SK-N-SH (cell line): ENCODE measurements around the gene RCHY1. TPM values are rescaled to one million over a fixed set of nuclear protein-coding genes. Genes with fewer than 3 reads are reported as not detected.

ENCODE experiments used
- CTCF ChIA-PET: fragments of 300-600, 350-600 bp; formaldehyde crosslinking; extraction: SDS; loops from one replicate; lab custom pipeline; 2021; lab: Yijun Ruan, JAX
- POLR2A ChIA-PET: fragments of 350-600 bp; sonication (Branson Sonifier 250); formaldehyde crosslinking; extraction: SDS; loops from one replicate; lab custom pipeline; 2020; ENCODE audit warnings: antibody characterized with exemption, inconsistent platforms; lab: Yijun Ruan, JAX
- DNase-seq: peaks from one replicate; pipeline ENCODE4 v3.0.0; 2012
- H2AFZ ChIP-seq: fragments of 200-600 bp; sonication (generic); 2 replicates; pipeline ENCODE4 v1.8.1; 2016; ENCODE audit warnings: antibody characterized with exemption, mild to moderate bottlenecking, low read depth
- H3F3A ChIP-seq: fragments of 200-600 bp; sonication (generic); replicated peaks from 2 replicates; pipeline ENCODE3; 2016; ENCODE audit warnings: antibody characterized with exemption, mild to moderate bottlenecking; ENCODE audit not compliant: insufficient read depth
- H3K27ac ChIP-seq, 2 experiments: fragments of 200-500 bp in 1 of 2; fragments of 200-600 bp in 1 of 2; sonication (Bioruptor generic) in 1 of 2; sonication (generic), shearing (Covaris generic) in 1 of 2; 2 replicates each; pipeline versions ENCODE4 v1.5.1 to v1.6.1; 2014 to 2016; ENCODE audit warnings: low read depth in 2 of 2, inconsistent platforms in 1 of 2, low read length in 1 of 2, mild to moderate bottlenecking in 1 of 2, mixed read lengths in 1 of 2
- H3K27me3 ChIP-seq: fragments of 200-600 bp; sonication (generic), shearing (Covaris generic); 2 replicates; pipeline ENCODE4 v1.6.1; 2016; ENCODE audit warnings: mixed run types; ENCODE audit not compliant: insufficient read depth
- H3K36me3 ChIP-seq, 2 experiments: fragments of 200-500 bp in 1 of 2; fragments of 200-600 bp in 1 of 2; sonication (Bioruptor generic) in 1 of 2; sonication (generic) in 1 of 2; replicated peaks in 1 of 2; 2 replicates each; pipeline versions ENCODE3 to v1.5.1; 2014 to 2016; ENCODE audit warnings: low read length in 1 of 2, mild to moderate bottlenecking in 1 of 2; ENCODE audit not compliant: insufficient read depth in 2 of 2, control insufficient read depth in 1 of 2
- H3K4me1 ChIP-seq, 2 experiments: fragments of 200-500 bp in 1 of 2; fragments of 200-600 bp in 1 of 2; sonication (Bioruptor generic) in 1 of 2; sonication (generic), shearing (Covaris generic) in 1 of 2; 2 replicates each; pipeline versions ENCODE4 v1.5.1 to v1.6.1; 2014 to 2016; ENCODE audit warnings: low read depth in 1 of 2, low read length in 1 of 2, mixed run types in 1 of 2; ENCODE audit not compliant: insufficient read depth in 2 of 2, control insufficient read depth in 1 of 2
- H3K4me2 ChIP-seq: fragments of 200-600 bp; sonication (generic), shearing (Covaris generic); 2 replicates; pipeline ENCODE4 v1.6.1; 2017; ENCODE audit warnings: mixed run types
- H3K4me3 ChIP-seq, 2 experiments: fragments of 200-500 bp in 1 of 2; fragments of 200-600 bp in 1 of 2; sonication (Bioruptor generic) in 1 of 2; sonication (generic), shearing (Covaris generic) in 1 of 2; 2 replicates each; pipeline versions ENCODE4 v1.5.1 to v1.8.1; 2014 to 2016; ENCODE audit warnings: low read depth in 2 of 2, inconsistent platforms in 1 of 2, low read length in 1 of 2, mild to moderate bottlenecking in 1 of 2, mixed read lengths in 1 of 2, moderate library complexity in 1 of 2
- H3K79me2 ChIP-seq: fragments of 200-600 bp; sonication (generic); 2 replicates; pipeline ENCODE4 v1.8.1; 2017; ENCODE audit warnings: mild to moderate bottlenecking; ENCODE audit not compliant: insufficient read depth
- H3K9ac ChIP-seq: fragments of 200-600 bp; sonication (generic); 2 replicates; pipeline ENCODE4 v1.6.1; 2017; ENCODE audit warnings: mixed run types
- H3K9me2 ChIP-seq: fragments of 200-600 bp; sonication (generic); 2 replicates; pipeline ENCODE4 v1.6.1; 2017; ENCODE audit warnings: mixed run types
- H3K9me3 ChIP-seq: fragments of 200-600 bp; sonication (generic); 2 replicates; pipeline ENCODE4 v1.6.1; 2017; ENCODE audit warnings: mixed run types, mild to moderate bottlenecking, moderate library complexity
- H4K20me1 ChIP-seq: fragments of 200-600 bp; sonication (generic); 2 replicates; pipeline ENCODE4 v1.6.1; 2017; ENCODE audit warnings: mild to moderate bottlenecking, mixed run types; ENCODE audit not compliant: insufficient read depth
- MXI1 ChIP-seq: IDR thresholded peaks from 2 replicates; pipeline ENCODE4 v1.6.1; 2012; ENCODE audit warnings: mild to moderate bottlenecking, low read depth, low read length, improper control_type of control experiment
- POLR2AphosphoS5 ChIP-seq: IDR thresholded peaks from 2 replicates; pipeline ENCODE4 v1.6.1; 2012; ENCODE audit warnings: low read depth, low read length
- RAD21 ChIP-seq: IDR thresholded peaks from 2 replicates; pipeline ENCODE4 v1.6.1; 2012; ENCODE audit warnings: mild to moderate bottlenecking, low read length
- RXRA ChIP-seq: IDR thresholded peaks from 2 replicates; pipeline ENCODE4 v1.4.0; 2012; ENCODE audit warnings: low read depth, mild to moderate bottlenecking, borderline replicate concordance
- SIN3A ChIP-seq: IDR thresholded peaks from 2 replicates; pipeline ENCODE4 v1.6.1; 2012; ENCODE audit warnings: low read depth, mild to moderate bottlenecking, low read length, moderate library complexity, borderline replicate concordance
- TAF1 ChIP-seq: IDR thresholded peaks from 2 replicates; pipeline ENCODE4 v1.6.1; 2012; ENCODE audit warnings: low read depth, mild to moderate bottlenecking, low read length, moderate library complexity, borderline replicate concordance
- TCF12 ChIP-seq: IDR thresholded peaks from 2 replicates; pipeline ENCODE4 v1.4.0; 2012
- TEAD4 ChIP-seq: IDR thresholded peaks from 2 replicates; pipeline ENCODE4 v1.4.0; 2012; ENCODE audit warnings: mild to moderate bottlenecking, borderline replicate concordance; ENCODE audit not compliant: insufficient read depth
- USF1 ChIP-seq: IDR thresholded peaks from 2 replicates; pipeline ENCODE4 v1.4.0; 2012; ENCODE audit warnings: low read depth, borderline replicate concordance
- USF2 ChIP-seq: fragments of 150-350 bp; IDR thresholded peaks from 2 replicates; pipeline ENCODE4 v1.6.1; 2017; ENCODE audit warnings: antibody characterized with exemption, low read length, low read depth, borderline replicate concordance
- WGBS: methylation state at CpG from one replicate; pipeline ENCODE4 v1.1.6; 2017; ENCODE audit warnings: low lambda C conversion rate; 5-methylcytosine and 5-hydroxymethylcytosine counted together
- polyA plus RNA-seq, 3 experiments: library from polyadenylated mRNA; depleted of rRNA; stranded (reverse); fragments of >200 nt; gene quantifications; 2 replicates each; pipeline ENCODE4 v1.2.3, GENCODE V29; 2012
- TF ChIP-seq, protein P1 (sequence below): IDR thresholded peaks from 2 replicates; pipeline ENCODE4; 2012
- TF ChIP-seq, protein P2 (sequence below): IDR thresholded peaks from 2 replicates; pipeline ENCODE4 v1.6.1; 2012; ENCODE audit warnings: mild to moderate bottlenecking, low read depth, low read length, moderate library complexity

RCHY1 gene
- polyA plus RNA-seq, 1 of the 3 experiments (the other 2 are of a cell fraction), result 17.4 TPM

GRCh38 chr4:75496406-75496805 lies 17.8 kb downstream of the RCHY1 start:
- Histone ChIP-seq H3K4me1 (peaks cover 2 to 7% of the 10 kb centered on the region in 2 experiments; a peak in 3 of 4 replicates), H3K9me3 (peaks cover 5% of the 10 kb centered on the region; the same call in 1 of the 2 replicates), H3K9ac (no peak overlapping the region), H3K27ac (no peak overlapping the region), H3K79me2 (peaks cover 20% of the 10 kb centered on the region), H3K4me3 (no peak overlapping the region), H3K9me2 (no peaks in the 10 kb centered on the region), H3K36me3 (peaks cover 36 to 41% of the 10 kb centered on the region in 2 experiments), H3K27me3 (no peaks in the 10 kb centered on the region), H3K4me2 (no peak overlapping the region), H4K20me1 (no peaks in the 10 kb centered on the region), H3F3A (peaks cover 11% of the 10 kb centered on the region), H2AFZ (no peak overlapping the region)
- ChIA-PET CTCF (interaction anchor here (1.7 kb wide), 1 partner anchor 17 kb away, joined by 7 read pairs; no protein-coding TSS in a partner anchor), POLR2A (interaction anchor here (1.4 kb wide), 1 partner anchor 18 kb away, joined by 4 read pairs; the partner anchor contains the start of genes RCHY1 and THAP6)
- no peak for DNase-seq
- WGBS, result 92% methylated on average over 2 of the region's 2 CpGs
- TF ChIP-seq, protein P1, sequence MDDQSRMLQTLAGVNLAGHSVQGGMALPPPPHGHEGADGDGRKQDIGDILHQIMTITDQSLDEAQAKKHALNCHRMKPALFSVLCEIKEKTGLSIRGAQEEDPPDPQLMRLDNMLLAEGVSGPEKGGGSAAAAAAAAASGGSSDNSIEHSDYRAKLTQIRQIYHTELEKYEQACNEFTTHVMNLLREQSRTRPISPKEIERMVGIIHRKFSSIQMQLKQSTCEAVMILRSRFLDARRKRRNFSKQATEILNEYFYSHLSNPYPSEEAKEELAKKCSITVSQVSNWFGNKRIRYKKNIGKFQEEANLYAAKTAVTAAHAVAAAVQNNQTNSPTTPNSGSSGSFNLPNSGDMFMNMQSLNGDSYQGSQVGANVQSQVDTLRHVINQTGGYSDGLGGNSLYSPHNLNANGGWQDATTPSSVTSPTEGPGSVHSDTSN, result no peak
- no peak for TF ChIP-seq USF1
- no peak for TF ChIP-seq USF2
- no peak for TF ChIP-seq SIN3A
- TF ChIP-seq MXI1, result no peak
- no peak for TF ChIP-seq TAF1
- no peak for TF ChIP-seq POLR2AphosphoS5
- TF ChIP-seq RAD21, result no peak
- no peak for TF ChIP-seq TEAD4
- TF ChIP-seq, protein P2, sequence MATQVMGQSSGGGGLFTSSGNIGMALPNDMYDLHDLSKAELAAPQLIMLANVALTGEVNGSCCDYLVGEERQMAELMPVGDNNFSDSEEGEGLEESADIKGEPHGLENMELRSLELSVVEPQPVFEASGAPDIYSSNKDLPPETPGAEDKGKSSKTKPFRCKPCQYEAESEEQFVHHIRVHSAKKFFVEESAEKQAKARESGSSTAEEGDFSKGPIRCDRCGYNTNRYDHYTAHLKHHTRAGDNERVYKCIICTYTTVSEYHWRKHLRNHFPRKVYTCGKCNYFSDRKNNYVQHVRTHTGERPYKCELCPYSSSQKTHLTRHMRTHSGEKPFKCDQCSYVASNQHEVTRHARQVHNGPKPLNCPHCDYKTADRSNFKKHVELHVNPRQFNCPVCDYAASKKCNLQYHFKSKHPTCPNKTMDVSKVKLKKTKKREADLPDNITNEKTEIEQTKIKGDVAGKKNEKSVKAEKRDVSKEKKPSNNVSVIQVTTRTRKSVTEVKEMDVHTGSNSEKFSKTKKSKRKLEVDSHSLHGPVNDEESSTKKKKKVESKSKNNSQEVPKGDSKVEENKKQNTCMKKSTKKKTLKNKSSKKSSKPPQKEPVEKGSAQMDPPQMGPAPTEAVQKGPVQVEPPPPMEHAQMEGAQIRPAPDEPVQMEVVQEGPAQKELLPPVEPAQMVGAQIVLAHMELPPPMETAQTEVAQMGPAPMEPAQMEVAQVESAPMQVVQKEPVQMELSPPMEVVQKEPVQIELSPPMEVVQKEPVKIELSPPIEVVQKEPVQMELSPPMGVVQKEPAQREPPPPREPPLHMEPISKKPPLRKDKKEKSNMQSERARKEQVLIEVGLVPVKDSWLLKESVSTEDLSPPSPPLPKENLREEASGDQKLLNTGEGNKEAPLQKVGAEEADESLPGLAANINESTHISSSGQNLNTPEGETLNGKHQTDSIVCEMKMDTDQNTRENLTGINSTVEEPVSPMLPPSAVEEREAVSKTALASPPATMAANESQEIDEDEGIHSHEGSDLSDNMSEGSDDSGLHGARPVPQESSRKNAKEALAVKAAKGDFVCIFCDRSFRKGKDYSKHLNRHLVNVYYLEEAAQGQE, result no peak
- no peak for TF ChIP-seq TCF12
- no peak for TF ChIP-seq RXRA
